Measurements from ENCODE around the gene TUSC2.
"Not testable (repeated sequence)": the region's sequence is repeated elsewhere in the genome, so short reads cannot be mapped to it uniquely, and the experiment has no call there.

TUSC2 gene

DNA sequence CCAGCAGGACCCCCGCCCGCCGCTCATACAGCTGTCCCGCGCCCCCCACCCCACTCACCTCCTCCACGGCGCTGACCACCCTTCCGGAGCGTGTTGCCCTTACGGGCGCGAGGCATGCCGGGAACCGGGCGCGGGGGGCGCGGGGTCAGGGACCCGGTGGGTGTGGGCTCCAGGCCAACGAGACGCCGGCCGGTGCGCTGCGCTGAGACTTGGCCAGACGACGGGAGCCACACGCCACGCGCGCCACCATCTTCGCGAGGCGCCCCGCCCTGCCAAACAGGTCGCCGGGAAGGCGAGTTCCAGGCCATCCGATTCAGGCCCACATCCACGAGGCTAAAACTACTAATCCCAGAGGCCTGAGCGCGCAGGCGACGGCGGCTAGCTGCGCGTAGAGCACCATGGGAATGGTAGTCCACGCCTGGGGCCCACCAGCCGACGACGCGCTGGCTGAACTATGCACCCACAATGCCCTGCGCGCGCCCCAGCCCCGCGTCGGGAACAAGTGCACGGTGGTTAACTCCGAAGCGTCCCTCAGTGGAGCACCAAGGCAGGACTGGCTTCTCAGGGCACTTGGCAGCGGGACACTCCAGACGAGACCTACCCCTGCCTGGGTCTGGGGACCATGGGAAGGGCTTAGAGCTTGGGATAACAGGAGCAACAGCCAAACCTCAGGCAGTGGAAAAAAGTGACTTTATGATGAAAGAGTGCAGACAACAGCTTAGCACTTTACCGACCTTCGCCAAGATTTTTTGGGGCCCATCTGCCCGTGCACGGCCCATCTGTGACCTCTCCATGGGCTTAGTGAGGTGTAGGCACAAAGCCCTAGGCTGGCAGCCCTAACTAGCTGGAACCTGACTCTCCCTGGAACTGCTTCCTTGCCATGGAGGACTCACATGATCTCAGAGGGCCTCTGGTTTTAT is 35.6 kb downstream of the TUSC2 start, which contains the start of gene IFRD2:
Gene IFRD2, minus strand, starts transcription at position 271 of the 920 bp plus-strand sequence. Its CDS starts 155 bp downstream, at position 116.
- peak within 1 kb of the TSS; percentile 84 for H3K4me3 Mint-ChIP-seq
- H3K4me1 Mint-ChIP-seq (ENCODE audit: low read depth): peaks cover 22% of the 10 kb centered on the region
- H3K9me3 Mint-ChIP-seq: no peaks in the 10 kb centered on the region
- H3K27me3 Mint-ChIP-seq (ENCODE audit: low read depth): no peaks in the 10 kb centered on the region
- H3K36me3 Mint-ChIP-seq (ENCODE audit: low read depth): peaks cover 6% of the 10 kb centered on the region
- H3K27ac Mint-ChIP-seq: peak within 1 kb of the TSS; percentile 98

DNA sequence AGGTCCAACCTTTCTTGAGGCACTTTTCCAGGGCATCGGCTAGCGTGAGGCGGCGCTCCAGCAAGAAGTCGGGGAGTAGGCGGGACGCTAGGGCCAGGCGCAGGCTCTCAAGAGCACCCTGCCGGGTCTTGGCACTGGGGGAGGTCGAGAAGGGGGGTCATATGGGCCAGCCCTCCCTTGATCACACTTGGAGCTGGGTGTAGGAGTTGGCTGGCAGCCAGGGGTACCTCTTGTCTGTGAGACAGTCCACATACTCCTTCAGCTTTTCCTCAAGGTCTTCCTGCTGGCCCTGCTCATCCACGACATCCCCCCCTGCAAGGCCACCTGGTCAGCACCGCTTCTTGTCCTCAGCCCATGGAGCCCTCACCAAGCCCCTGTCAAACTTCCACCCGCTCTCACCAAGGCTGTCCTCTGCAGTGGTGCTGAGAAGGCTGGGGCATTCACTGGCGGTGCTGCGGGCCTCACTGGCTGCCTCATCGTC is 37.8 kb downstream of the TUSC2 start:
- no peak overlapping the region for H3K27ac Mint-ChIP-seq
- no peaks in the 10 kb centered on the region for H3K9me3 Mint-ChIP-seq
- H3K36me3 Mint-ChIP-seq (ENCODE audit: low read depth): peaks cover 6% of the 10 kb centered on the region
- no peak overlapping the region for H3K4me3 Mint-ChIP-seq
- peaks cover 15% of the 10 kb centered on the region for H3K4me1 Mint-ChIP-seq (ENCODE audit: low read depth)
- H3K27me3 Mint-ChIP-seq (ENCODE audit: low read depth): no peaks in the 10 kb centered on the region

DNA sequence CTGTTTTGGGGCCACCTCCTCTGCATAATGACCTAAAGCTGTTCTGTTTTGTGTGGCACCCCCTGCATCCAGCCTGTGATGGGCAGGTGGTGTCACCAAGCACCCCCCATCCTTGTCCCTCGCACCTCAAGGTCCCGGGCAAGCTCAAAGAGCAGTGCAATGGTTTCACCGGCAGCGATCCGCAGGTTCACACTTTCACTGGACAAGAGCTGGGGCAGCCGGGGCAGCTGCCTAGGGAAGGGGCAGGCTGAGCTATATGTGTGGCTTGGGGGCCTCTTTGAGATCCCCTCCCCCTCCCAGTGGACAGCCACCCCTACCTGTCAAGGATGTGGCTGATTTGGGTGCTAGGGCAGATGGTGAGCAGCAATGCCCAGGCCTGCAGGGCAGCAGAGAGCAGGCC is 38.9 kb downstream of the TUSC2 start:
- Mint-ChIP-seq H3K27me3 (ENCODE audit: low read depth) (no peaks in the 10 kb centered on the region), H3K4me3 (no peak overlapping the region), H3K36me3 (ENCODE audit: low read depth) (peaks cover 6% of the 10 kb centered on the region), H3K9me3 (no peaks in the 10 kb centered on the region), H3K27ac (no peak overlapping the region), H3K4me1 (ENCODE audit: low read depth) (peaks cover 15% of the 10 kb centered on the region)

DNA sequence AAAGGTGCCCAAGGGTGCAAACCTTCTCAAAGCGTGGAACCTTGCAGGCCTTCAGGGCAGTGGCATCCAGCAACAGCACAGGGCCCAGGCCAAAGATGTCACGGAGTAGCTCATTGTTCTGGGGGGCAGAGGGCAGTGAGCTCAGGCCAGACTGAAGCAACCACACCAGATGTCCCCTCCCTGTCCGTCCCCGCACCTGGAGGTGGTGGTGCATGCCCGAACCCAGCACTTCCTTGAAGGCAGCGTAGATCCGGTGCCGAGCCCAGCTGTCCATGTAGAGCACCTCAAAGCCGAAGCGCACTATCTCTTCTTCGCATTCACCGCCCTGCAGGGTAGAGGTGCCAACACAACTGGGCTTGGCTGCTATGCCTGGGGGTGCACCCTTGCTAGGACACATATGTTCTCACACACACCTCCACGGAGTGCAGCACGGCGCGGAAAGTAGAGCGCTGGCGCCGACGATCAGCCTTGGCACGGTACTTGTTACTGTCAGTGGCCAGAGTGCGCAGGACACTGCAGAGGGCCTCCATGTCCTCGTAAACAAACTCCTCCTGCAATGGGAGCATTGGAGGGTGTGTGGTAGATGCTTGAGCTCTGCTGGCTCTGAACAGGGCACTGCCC is 39.5 kb downstream of the TUSC2 start:
- Mint-ChIP-seq H3K9me3 (no peaks in the 10 kb centered on the region), H3K27me3 (ENCODE audit: low read depth) (no peaks in the 10 kb centered on the region), H3K4me1 (ENCODE audit: low read depth) (peaks cover 15% of the 10 kb centered on the region), H3K4me3 (no peak overlapping the region), H3K27ac (no peak overlapping the region), H3K36me3 (ENCODE audit: low read depth) (peaks cover 6% of the 10 kb centered on the region)

DNA sequence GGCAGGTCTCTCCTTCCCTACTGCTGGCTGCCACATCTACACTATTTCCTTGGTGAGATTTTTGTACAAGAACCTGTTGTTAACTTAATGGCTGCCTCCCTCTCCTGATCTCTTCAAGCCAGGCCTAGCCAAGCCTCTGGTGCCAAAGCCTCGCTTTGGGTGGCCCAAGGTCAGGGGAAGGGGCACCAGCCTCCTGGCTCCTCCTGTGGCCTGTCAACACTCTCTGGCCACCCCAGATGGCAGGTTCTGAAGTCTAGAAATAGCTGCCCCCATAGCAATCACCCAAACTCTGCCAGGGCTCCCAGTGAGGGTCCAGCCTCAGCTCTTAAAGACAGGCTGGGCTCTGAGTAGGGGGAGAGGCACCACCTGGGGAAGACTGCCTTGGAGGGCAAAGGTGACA is 40.8 kb downstream of the TUSC2 start:
- Mint-ChIP-seq H3K27ac (no peak overlapping the region), H3K36me3 (ENCODE audit: low read depth) (peaks cover 6% of the 10 kb centered on the region), H3K9me3 (no peaks in the 10 kb centered on the region), H3K4me3 (no peak overlapping the region), H3K27me3 (ENCODE audit: low read depth) (no peaks in the 10 kb centered on the region), H3K4me1 (ENCODE audit: low read depth) (peaks cover 5% of the 10 kb centered on the region)

DNA sequence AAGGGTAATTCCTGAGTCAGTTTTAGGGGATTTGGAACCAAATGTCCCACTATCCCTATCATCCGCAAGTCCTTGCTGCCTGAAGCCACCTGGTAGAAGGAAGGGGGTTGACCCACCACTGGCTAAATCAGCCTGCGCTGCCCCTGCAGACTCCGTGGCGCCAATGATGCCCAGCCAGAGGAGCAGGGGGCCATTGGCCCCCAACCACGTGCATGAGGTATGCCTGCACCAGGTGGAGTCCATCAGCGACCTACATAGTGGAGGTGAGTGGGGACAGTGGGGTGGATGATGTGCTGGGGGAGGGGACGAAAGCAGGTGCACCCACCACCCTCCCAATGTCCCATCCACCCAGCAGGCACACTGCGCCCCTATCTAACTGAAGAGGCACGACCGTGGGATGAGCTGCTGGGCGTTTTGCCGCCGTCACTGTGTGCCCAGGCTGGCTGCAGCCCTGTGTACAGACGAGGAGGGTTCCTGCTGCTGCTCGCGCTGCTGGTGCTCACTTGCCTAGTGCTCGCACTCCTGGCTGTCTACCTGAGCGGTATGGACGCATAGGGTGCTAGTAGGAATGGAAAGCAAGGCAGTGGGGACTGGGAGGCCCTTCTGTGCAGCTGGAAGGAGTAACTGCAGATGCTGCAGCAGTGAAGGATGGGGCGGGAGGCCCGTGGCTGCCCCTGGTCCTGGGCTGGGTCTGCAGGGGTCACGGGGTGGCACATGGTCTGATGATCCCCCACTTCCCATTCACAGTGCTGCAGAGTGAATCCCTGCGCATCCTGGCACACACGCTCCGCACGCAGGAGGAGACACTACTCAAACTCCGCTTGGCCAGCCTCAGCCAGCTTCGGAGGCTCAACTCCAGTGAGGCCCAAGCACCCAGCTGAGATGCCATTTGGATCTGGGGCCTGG is 41.4 kb downstream of the TUSC2 start:
- H3K27ac Mint-ChIP-seq: no peak overlapping the region
- no peaks in the 10 kb centered on the region for H3K27me3 Mint-ChIP-seq (ENCODE audit: low read depth)
- no peak overlapping the region for H3K4me3 Mint-ChIP-seq

DNA sequence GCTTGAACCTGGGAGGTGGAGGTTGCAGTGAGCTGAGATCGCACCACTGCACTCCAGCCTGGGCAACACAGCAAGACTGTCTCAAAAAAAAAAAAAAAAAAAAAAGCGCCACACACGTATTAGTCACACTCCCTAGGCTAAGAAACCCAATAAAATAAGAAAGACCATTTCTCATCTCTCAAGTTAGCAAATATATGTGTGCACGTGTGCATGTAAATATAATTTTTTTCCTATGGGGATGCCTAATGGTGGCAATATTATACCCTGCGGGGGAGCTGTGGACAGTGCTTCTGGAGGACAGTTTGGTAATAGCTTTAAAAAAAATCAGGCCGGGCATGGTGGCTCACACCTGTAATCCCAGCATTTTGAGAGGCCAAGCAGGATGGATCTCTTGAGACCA is 43.9 kb downstream of the TUSC2 start:
- H3K4me1 Mint-ChIP-seq (ENCODE audit: low read depth); H3K4me3 Mint-ChIP-seq; H3K27me3 Mint-ChIP-seq (ENCODE audit: low read depth); H3K36me3 Mint-ChIP-seq (ENCODE audit: low read depth); H3K27ac Mint-ChIP-seq; H3K9me3 Mint-ChIP-seq: not testable (repeated sequence)

More for the DNA sequence above, 41.4 kb downstream of the TUSC2 start:
- Mint-ChIP-seq H3K9me3 (no peaks in the 10 kb centered on the region), H3K36me3 (ENCODE audit: low read depth) (peaks cover 6% of the 10 kb centered on the region), H3K4me1 (ENCODE audit: low read depth) (peaks cover 5% of the 10 kb centered on the region)

DNA sequence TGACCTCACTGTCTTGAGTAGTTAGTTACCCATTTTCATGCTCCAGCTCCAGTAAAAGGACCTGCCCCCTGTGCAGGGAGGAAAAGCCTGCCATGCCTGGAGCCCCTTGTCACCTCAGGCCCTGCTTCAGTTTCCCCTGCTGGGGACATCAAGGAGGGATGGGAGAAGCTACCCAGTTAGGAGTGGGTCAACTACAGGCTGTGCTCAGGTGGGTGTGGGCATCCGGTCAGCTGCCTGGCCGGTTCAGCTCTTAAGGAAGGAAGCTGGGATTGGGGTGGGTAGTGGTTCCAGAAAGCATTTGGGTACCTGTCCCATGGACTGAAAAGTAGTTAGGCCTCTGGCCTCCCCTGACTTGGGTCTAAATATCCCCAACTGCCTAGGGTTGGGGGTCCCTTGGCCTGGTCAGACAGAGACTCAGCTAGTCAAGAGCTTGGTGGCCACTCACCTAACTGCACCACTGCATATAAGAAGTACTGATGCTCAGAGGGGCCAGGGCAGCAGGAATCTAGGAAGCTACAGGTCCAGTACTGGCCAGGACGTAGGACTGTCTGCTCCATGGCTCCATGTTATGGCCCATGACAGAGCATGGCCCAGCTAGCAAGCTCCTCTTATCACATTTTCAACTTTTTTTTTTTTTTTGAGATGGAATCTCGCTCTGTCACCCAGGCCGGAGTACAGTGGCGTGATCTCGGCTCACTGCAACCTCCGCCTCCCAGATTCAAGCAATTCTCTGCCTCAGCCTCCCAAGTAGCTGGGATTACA is 48.6 kb downstream of the TUSC2 start:
- H3K9me3 Mint-ChIP-seq: no peaks in the 10 kb centered on the region
- H3K36me3 Mint-ChIP-seq (ENCODE audit: low read depth): no peaks in the 10 kb centered on the region
- no peak overlapping the region for H3K27ac Mint-ChIP-seq
- H3K27me3 Mint-ChIP-seq (ENCODE audit: low read depth): peaks cover 28% of the 10 kb centered on the region
- H3K4me1 Mint-ChIP-seq (ENCODE audit: low read depth): peaks cover 9% of the 10 kb centered on the region
- no peak overlapping the region for H3K4me3 Mint-ChIP-seq

DNA sequence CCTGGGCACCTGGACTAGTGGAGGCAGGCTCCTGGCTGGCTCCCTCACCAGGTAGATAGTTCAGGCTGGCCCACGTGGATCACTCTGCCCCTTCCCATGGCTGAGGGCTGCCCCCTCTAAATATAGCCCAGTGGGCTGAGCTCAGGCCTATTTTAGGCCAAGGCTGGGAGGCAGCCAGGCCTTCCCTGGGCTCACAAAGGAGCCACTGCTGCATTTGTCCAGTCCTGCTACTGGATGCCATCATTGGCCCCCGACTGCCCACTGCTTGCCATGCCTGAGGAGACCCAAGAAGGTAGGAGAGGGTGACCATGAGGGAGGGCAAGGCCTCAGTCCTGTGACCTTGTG is 49.2 kb downstream of the TUSC2 start, which contains the start of gene LSMEM2:
Gene LSMEM2, plus strand, starts transcription at position 208 of the 345 bp plus-strand sequence. Its CDS starts 27 bp downstream, at position 235.
- H3K9me3 Mint-ChIP-seq: no peaks in the 10 kb centered on the region
- H3K36me3 Mint-ChIP-seq (ENCODE audit: low read depth): no peaks in the 10 kb centered on the region
- peaks cover 13% of the 10 kb centered on the region for H3K4me1 Mint-ChIP-seq (ENCODE audit: low read depth)
- no peak within 1 kb of the TSS for H3K27ac Mint-ChIP-seq
- H3K27me3 Mint-ChIP-seq (ENCODE audit: low read depth): peaks cover 33% of the 10 kb centered on the region
- H3K4me3 Mint-ChIP-seq: no peak within 1 kb of the TSS

DNA sequence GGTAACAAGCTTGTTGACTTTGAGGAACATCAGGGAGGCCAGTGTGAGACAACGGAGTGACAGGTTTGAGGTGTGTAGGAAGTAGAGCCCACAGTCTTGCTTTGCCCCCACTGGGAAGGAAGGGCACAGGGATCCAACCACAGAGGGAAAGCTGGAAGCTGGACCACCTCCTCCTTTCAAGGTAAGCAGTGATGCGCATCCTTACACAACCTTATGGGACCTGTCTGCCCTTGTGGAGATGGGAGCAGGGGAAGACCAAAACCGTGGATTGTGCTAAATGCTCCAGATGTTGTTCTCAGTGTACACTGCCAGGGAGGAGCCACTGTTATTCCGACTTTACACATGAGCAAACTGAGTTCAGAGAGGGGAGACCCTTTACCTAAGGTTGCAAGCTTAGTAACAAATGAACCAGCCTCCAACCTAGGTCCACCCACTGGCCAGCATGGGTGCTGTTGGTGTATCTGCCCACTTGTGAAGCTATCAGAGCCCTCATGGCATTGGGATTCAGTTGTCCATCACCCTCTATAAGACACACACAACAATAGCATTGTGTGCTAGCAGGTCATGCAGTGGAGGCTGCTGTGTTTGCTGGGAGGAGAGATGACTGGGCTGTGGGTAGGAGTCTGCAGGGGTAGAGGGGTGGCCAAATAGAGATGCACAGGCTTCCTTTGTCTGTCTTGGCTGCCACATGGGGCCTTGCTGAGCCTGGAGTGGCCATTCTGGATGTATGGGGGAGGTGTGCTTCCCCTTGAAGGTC is 49.7 kb downstream of the TUSC2 start:
- Mint-ChIP-seq H3K4me1 (ENCODE audit: low read depth) (peaks cover 13% of the 10 kb centered on the region), H3K27ac (no peak overlapping the region), H3K4me3 (no peak overlapping the region), H3K36me3 (ENCODE audit: low read depth) (no peaks in the 10 kb centered on the region), H3K9me3 (no peaks in the 10 kb centered on the region), H3K27me3 (ENCODE audit: low read depth) (peaks cover 33% of the 10 kb centered on the region)

DNA sequence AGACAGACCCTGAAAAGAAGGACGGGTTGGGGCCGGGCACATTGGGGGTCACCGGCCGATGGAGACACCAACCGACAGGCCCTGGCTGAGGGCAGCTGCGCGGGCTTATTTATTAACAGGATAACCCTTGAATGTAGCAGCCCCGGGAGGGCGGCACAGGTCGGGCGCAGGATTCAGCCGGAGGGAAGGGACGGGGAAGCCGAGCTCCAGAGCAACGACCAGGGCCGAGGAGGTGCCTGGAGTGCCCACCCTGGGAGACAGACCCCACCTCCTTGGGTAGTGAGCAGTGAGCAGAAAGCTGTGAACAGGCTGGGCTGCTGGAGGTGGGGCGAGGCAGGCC is 51.3 kb downstream of the TUSC2 start:
- peaks cover 37% of the 10 kb centered on the region for H3K27me3 Mint-ChIP-seq (ENCODE audit: low read depth)
- H3K4me3 Mint-ChIP-seq: no peak overlapping the region
- no peaks in the 10 kb centered on the region for H3K9me3 Mint-ChIP-seq
- no peaks in the 10 kb centered on the region for H3K36me3 Mint-ChIP-seq (ENCODE audit: low read depth)
- no peak overlapping the region for H3K27ac Mint-ChIP-seq
- H3K4me1 Mint-ChIP-seq (ENCODE audit: low read depth): peaks cover 18% of the 10 kb centered on the region

DNA sequence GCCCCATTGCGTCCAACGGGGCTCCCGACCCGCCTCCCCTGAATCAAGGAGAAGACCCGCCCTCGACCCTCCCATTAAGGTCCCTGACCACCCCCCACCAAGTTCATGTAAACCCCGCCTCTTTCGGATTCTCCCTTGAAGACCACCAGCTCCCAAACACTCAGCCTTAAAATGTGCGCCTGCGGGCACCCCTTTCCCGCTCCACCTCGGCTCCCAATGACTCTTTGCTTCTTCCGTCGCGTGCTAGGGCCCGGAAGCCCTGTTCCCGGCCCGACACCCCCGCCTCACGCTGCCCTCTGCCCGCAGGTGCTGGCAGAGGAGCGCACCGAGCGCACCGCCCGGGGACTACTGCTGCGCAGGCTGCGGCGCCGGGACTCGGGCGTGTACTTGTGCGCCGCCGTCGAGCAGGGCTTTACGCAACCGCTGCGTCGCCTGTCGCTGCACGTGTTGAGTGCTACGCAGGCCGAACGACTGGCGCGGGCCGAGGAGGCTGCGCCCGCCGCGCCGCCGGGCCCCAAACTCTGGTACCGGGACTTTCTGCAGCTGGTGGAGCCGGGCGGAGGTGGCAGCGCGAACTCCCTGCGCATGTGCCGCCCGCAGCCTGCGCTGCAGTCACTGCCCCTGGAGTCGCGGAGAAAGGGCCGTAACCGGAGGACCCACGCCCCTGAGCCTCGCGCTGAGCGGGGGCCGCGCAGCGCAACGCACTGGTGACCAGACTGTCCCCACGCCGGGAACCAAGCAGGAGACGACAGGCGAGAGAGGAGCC is 51.8 kb downstream of the TUSC2 start:
- peaks cover 37% of the 10 kb centered on the region for H3K27me3 Mint-ChIP-seq (ENCODE audit: low read depth)
- H3K27ac Mint-ChIP-seq: peak overlapping the region; percentile 15
- H3K4me1 Mint-ChIP-seq (ENCODE audit: low read depth): peaks cover 21% of the 10 kb centered on the region
- no peaks in the 10 kb centered on the region for H3K9me3 Mint-ChIP-seq
- peak overlapping the region; percentile 17 for H3K4me3 Mint-ChIP-seq
- no peaks in the 10 kb centered on the region for H3K36me3 Mint-ChIP-seq (ENCODE audit: low read depth)
